Skeletal muscle satellite cell (primary cell): Measurements from ENCODE around the gene ESR2.
"Not testable (repeated sequence)": the region's sequence is repeated elsewhere in the genome, so short reads cannot be mapped to it uniquely, and the experiment has no call there.

Source experiments
- H3K27me3 ChIP-seq: 2 replicates; pipeline ENCODE4 v1.7.0; 2013; ENCODE audit warnings: low read length; ENCODE audit not compliant: control insufficient read depth, insufficient read depth
- H3K36me3 ChIP-seq: 2 replicates; pipeline ENCODE4 v1.7.0; 2013; ENCODE audit warnings: mild to moderate bottlenecking, control low read depth, low read length; ENCODE audit not compliant: insufficient read depth
- H3K4me1 ChIP-seq: 2 replicates; pipeline ENCODE4 v1.7.0; 2013; ENCODE audit warnings: low read length; ENCODE audit not compliant: control insufficient read depth, insufficient read depth
- H3K4me2 ChIP-seq: 2 replicates; pipeline ENCODE4 v1.7.0; 2013; ENCODE audit warnings: mild to moderate bottlenecking, low read length
- H3K4me3 ChIP-seq: 2 replicates; pipeline ENCODE4 v1.7.0; 2013; ENCODE audit warnings: low read length
- H3K9ac ChIP-seq: 2 replicates; pipeline ENCODE4 v1.7.0; 2013; ENCODE audit warnings: mild to moderate bottlenecking, low read depth, low read length, moderate library complexity
- H3K9me3 ChIP-seq: replicated peaks from 2 replicates; pipeline ENCODE4 v1.7.0; 2013; ENCODE audit warnings: mild to moderate bottlenecking, control low read depth, low read length

The ESR2 gene

DNA sequence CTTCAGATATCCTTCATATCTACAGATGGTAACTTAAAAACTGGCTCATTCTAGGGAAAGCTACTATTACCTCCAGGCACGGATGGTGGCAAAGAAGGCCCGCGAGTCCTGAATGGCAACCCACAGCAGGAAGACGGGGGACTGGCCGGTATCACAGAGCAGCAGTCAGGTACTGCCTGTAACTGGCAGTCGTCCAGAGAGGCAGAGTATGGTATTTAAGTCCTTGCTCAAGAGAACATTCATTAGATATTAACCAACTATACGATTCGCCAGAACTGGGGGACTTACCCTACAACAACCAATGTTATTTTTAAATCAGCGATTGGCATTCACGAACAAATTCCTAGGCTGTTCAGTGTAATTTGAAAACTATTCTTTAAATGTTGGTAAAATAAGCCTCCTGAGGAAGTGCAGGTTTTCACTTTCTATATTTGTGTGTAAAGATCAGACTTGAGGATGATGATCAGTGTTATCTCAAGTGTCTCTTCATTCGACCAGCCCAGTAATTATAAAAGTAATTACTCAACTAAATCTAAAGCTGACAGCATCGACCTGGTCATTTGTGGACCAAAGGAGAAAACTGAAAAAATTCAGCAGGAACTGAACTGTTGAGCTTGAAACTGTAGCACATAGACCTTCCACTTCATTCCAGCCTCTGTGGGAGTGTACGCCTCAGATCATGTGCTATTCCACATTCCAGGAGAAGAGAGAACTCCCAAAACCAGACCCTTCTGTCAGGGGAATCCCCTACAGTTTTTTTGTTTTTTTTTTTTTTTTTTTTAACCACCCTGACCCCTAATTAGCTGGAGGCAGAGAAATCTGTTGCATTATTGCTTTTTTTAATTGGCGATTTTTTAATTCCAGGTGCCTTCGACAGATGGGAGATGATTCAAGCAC, 75.6 kb downstream of the ESR2 start:
- Histone ChIP-seq H3K9me3 (no peaks in the 10 kb centered on the region), H3K4me3 (no peak overlapping the region), H3K27me3 (no peaks in the 10 kb centered on the region), H3K9ac (no peak overlapping the region), H3K4me1 (peaks cover 6% of the 10 kb centered on the region), H3K4me2 (no peak overlapping the region), H3K36me3 (no peaks in the 10 kb centered on the region)

DNA sequence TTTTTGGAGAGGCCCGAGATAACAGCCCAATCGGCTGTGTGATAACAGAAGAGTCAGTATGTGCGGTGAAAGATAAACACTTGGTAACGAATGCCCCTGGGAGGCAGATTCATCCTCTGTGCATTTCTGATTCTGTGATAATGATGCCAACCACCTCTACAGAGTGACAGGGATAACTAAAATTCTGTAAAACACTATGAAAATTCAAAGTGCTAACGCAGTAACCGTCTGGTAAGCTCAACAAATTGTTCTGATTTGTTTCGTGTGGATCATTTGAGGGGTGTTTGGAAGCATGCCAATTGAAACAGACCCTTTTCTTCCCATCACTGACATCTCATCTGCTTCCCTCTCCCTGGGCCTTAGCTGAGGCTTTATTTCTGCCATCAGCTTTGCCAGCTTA, 76.3 kb downstream of the ESR2 start:
- Histone ChIP-seq H3K27me3 (no peaks in the 10 kb centered on the region), H3K4me2 (no peak overlapping the region), H3K4me3 (no peak overlapping the region), H3K4me1 (peaks cover 6% of the 10 kb centered on the region), H3K9me3 (no peaks in the 10 kb centered on the region), H3K36me3 (no peaks in the 10 kb centered on the region), H3K9ac (no peak overlapping the region)

DNA sequence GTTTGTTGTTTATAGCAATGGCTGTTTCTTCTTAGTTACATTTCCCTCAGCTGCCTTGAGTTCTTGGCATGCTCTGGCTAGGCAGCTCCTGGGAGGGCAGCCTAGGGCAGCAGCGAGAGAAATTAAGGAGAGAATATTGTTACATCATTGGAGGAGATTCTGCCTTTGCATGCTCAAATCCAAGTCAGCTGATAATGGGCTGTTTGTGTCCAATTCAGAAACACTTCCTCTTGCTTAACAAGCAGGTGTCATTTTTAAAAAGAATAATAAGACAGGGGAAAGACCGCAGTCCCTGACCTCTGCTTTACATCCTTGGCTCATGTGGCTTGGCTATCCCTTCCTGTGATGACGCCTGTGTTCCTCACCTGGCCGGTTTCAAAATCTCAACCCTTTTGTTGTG, 76.9 kb downstream of the ESR2 start:
- no peak overlapping the region for H3K4me3 ChIP-seq
- peaks cover 6% of the 10 kb centered on the region for H3K4me1 ChIP-seq
- no peak overlapping the region for H3K9ac ChIP-seq
- H3K36me3 ChIP-seq: no peaks in the 10 kb centered on the region
- H3K27me3 ChIP-seq: no peaks in the 10 kb centered on the region
- no peaks in the 10 kb centered on the region for H3K9me3 ChIP-seq
- H3K4me2 ChIP-seq: no peak overlapping the region

DNA sequence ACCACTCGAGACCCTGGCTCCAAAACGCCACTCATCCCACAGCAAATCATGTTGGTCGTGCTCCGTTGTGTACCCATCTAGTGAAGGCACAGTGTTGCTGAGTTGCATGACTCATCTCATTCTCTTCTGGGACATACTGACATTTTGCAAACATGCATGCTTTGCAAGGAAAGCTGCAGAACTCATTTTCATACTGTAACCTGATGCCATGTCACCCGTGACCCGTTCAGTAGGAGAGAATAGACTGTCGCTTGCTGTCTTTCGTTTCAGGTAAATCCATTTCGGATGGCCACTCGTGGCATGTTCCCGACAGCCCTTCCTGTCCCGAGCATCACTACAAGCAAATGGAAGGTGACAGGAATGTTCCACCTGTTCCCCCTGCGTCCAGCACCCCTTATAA, 78.2 kb downstream of the ESR2 start:
- no peak overlapping the region for H3K4me2 ChIP-seq
- no peak overlapping the region for H3K4me3 ChIP-seq
- H3K4me1 ChIP-seq: peaks cover 6% of the 10 kb centered on the region
- H3K9me3 ChIP-seq: no peaks in the 10 kb centered on the region
- no peak overlapping the region for H3K9ac ChIP-seq
- no peaks in the 10 kb centered on the region for H3K27me3 ChIP-seq
- no peaks in the 10 kb centered on the region for H3K36me3 ChIP-seq

DNA sequence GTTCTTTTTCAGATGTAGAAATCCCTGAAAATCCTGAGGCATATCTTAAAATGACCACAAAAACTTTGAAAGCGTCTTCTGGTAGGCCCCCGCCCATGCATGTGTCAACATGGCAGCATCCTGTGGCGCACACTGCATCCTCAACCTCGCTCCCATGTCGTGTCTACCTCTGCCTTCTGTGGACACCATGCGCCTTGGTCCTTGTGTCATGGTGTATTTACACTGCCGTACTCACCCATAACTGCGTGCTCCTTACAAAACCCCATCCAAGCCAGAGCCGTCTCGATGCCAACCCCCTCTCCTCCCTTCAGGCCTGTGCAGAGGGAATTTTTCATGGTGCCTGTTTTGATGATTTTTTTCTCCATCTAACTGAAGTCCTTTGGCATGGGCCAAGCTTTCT, 78.9 kb downstream of the ESR2 start:
- no peak overlapping the region for H3K9ac ChIP-seq
- no peaks in the 10 kb centered on the region for H3K36me3 ChIP-seq
- no peak overlapping the region for H3K4me3 ChIP-seq
- peaks cover under 1% of the 10 kb centered on the region for H3K4me1 ChIP-seq
- no peaks in the 10 kb centered on the region for H3K27me3 ChIP-seq
- H3K9me3 ChIP-seq: no peaks in the 10 kb centered on the region
- H3K4me2 ChIP-seq: no peak overlapping the region

DNA sequence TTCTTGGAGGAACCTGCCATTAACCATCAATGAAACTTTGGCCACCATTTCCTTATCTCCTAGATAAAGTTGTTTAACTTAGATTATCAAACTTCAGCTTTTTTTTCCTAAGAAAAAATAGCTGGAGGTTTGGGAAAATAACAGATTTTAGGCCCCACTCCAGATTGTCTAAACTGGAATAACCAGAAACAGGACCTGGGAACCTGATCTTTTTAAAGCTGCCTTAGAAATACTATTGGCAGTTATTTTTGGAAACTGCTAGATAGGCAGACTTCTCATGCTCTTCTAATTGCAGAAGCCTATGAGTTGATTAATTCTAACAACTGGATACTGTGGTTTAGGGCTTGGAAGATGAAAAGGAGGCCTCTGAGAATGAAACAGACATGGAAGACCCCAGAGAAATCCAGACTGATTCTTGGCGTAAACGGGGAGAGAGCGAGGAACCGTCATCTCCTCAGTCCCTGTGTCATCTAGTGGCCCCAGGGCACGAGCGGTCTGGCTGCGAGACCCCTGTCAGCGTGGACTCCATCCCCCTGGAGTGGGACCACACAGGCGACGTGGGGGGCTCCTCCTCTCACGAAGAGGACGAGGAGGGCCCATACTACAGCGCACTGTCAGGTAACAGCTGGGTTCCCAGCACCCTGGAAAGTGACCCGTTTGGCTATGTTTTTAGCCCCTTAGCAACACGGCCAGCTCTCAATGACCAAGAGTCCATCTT, 80.2 kb downstream of the ESR2 start:
- no peaks in the 10 kb centered on the region for H3K27me3 ChIP-seq
- no peaks in the 10 kb centered on the region for H3K36me3 ChIP-seq
- no peak overlapping the region for H3K4me3 ChIP-seq

DNA sequence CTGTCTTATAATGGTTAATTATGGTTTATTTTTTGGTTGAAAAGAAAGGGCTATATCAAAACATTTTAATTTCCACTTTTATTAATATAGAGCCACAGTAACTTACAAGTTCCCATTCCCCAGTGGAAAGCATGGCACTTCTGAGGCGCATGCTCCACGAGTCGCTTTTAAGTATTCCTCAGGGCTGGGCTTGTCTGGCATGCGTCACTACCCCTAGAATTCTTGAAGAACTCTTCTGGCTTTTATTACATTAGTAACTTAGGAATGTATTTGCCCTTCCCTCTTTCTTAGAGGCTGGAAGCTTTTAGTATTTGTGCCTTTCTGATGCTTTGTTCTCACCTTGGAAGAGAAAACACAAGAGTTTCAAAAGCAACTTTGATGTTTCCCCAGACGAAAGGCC, 81.1 kb downstream of the ESR2 start:
- no peaks in the 10 kb centered on the region for H3K9me3 ChIP-seq
- no peak overlapping the region for H3K9ac ChIP-seq
- no peak overlapping the region for H3K4me3 ChIP-seq
- H3K4me2 ChIP-seq: no peak overlapping the region
- H3K27me3 ChIP-seq: no peaks in the 10 kb centered on the region
- peaks cover 5% of the 10 kb centered on the region for H3K4me1 ChIP-seq
- no peaks in the 10 kb centered on the region for H3K36me3 ChIP-seq

More for the DNA sequence above, 80.2 kb downstream of the ESR2 start:
- Histone ChIP-seq H3K9me3 (no peaks in the 10 kb centered on the region), H3K4me2 (no peak overlapping the region), H3K4me1 (peaks cover 5% of the 10 kb centered on the region), H3K9ac (no peak overlapping the region)

DNA sequence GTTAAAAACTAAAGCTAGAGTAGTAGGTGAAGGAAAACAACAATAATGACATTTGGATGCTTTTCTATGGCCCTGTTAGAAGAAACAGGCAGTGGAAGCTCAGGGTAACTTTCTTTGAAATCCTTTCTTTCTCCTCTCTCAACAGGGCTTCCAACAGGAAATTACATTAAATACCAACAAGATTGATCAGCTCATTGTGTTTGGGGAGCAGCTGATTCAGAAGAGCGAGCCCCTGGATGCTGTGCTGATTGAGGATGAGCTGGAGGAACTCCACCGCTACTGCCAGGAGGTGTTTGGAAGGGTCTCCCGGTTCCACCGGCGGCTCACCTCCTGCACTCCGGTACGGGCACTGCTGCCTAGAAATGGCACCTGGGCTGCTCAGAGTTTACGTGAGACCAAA, 81.5 kb downstream of the ESR2 start:
- H3K4me3 ChIP-seq: no peak overlapping the region
- H3K4me1 ChIP-seq: peaks cover 5% of the 10 kb centered on the region
- no peaks in the 10 kb centered on the region for H3K9me3 ChIP-seq
- H3K4me2 ChIP-seq: no peak overlapping the region
- H3K9ac ChIP-seq: no peak overlapping the region
- H3K27me3 ChIP-seq: no peaks in the 10 kb centered on the region
- H3K36me3 ChIP-seq: no peaks in the 10 kb centered on the region

DNA sequence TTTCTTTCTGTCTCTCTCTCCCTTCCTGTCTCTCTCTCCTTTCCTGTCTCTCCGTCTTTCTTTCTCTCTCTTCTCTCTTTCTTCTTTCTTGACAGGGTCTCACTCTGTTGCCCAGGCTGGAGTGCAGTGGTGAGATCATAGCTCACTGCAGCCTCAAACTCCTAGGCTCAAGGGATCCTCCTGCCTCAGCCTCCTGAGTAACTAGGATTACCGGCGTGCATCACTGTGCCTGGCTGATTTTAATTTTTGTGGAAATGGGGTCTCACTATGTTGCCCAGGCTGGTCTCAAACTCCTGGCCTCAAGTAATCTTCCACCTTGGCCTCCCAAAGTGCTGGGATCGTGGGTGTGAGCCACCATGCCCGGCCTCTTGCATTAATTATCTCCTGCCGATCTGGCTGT, 83.3 kb downstream of the ESR2 start:
- not testable (repeated sequence) for H3K9me3 ChIP-seq, H3K27me3 ChIP-seq, H3K36me3 ChIP-seq, H3K4me2 ChIP-seq, H3K4me1 ChIP-seq, H3K4me3 ChIP-seq, H3K9ac ChIP-seq

DNA sequence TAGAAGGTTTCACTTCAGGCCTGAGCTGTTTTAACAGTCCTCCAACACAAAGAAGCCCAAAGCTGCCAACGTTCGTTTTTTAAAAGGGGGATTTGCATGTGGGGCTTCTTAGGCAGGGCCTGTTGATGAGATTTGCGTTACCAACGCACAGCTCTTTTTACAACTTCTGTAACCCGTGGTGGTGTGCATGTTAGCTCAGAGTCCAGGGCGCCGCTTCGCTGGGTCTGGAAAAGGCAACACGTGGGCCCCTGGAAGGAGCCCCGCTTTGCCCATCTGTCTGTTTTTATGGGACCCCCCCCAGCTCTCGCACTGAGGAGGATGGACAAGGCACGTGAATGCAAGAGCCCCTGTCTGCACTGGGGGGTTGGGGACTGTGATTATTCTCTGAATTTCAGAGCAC, 84.0 kb downstream of the ESR2 start:
- H3K4me2 ChIP-seq: no peak overlapping the region
- H3K36me3 ChIP-seq: no peaks in the 10 kb centered on the region
- H3K9me3 ChIP-seq: no peaks in the 10 kb centered on the region
- no peak overlapping the region for H3K9ac ChIP-seq
- no peaks in the 10 kb centered on the region for H3K27me3 ChIP-seq
- peaks cover 5% of the 10 kb centered on the region for H3K4me1 ChIP-seq
- no peak overlapping the region for H3K4me3 ChIP-seq

DNA sequence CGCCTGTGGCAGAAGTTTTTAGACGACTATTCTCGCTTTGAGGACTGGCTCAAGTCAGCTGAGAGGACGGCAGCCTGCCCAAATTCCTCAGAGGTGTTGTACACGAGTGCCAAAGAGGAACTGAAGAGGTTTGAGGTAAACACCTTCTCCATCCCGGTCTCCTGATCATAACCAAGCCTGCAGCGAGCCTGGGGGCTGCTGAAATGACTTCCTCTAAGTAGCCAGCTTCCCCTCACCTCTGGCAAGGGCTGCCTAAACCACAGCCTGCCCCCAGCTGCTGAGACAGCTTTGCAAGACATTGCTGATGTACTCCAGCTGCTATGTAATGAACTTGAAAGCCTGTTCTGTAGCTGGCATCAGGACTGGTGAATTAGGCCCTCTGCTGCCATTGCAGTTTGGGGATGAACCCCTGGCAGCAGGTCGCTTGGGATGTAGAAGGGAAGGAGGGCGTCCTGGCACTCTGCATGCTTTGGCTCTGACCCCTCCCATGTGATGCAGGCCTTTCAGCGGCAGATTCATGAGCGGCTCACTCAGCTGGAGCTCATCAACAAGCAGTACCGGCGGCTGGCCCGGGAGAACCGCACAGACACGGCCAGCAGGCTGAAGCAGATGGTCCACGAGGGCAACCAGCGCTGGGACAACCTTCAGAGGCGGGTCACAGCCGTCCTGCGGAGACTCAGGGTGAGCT, 84.6 kb downstream of the ESR2 start:
- no peaks in the 10 kb centered on the region for H3K9me3 ChIP-seq
- no peaks in the 10 kb centered on the region for H3K36me3 ChIP-seq
- H3K4me1 ChIP-seq: peaks cover 5% of the 10 kb centered on the region
- H3K9ac ChIP-seq: no peak overlapping the region
- no peak overlapping the region for H3K4me3 ChIP-seq
- H3K27me3 ChIP-seq: no peaks in the 10 kb centered on the region
- H3K4me2 ChIP-seq: no peak overlapping the region
